GM10266 (cell line): ENCODE data around the gene SH3D19.
"Not testable (repeated sequence)": the region's sequence is repeated elsewhere in the genome, so short reads cannot be mapped to it uniquely, and the experiment has no call there.

Experiments used
- DNase-seq: peaks from one replicate; pipeline ENCODE4 v3.0.0; 2012; ENCODE audit errors: extremely low spot score
- CTCF ChIP-seq: IDR thresholded peaks from 2 replicates; pipeline ENCODE4 v1.5.1; 2012; ENCODE audit warnings: mild to moderate bottlenecking, low read depth; ENCODE audit not compliant: control insufficient read depth, insufficient read depth; ENCODE audit errors: missing control alignments

The SH3D19 gene

GRCh38 chr4:151242305-151242704 is 83.1 kb downstream of the SH3D19 start:
- no peak for DNase-seq
- no peak for TF ChIP-seq CTCF

GRCh38 chr4:151239608-151240007 is 85.8 kb downstream of the SH3D19 start:
- no peak for DNase-seq
- no peak for TF ChIP-seq CTCF

- DNase-seq: no peak
- TF ChIP-seq CTCF: no peak
Observed at GRCh38 chr4:151238477-151238876, 86.9 kb downstream of the SH3D19 start.

- TF ChIP-seq CTCF: no peak
Observed at GRCh38 chr4:151236036-151236435, 89.4 kb downstream of the SH3D19 start.

GRCh38 chr4:151235373-151235772 is 90.0 kb downstream of the SH3D19 start:
- not testable (repeated sequence) for DNase-seq

More at GRCh38 chr4:151236036-151236435, 89.4 kb downstream of the SH3D19 start:
- no peak for DNase-seq

- TF ChIP-seq CTCF: no peak
- no peak for DNase-seq
Observed at GRCh38 chr4:151233600-151233999, 91.8 kb downstream of the SH3D19 start.

- no peak for TF ChIP-seq CTCF
- DNase-seq: no peak
Observed at GRCh38 chr4:151231915-151232595, 93.3 kb downstream of the SH3D19 start.
